Activated naive CD4-positive, alpha-beta T cell treated with anti-CD3 and anti-CD28 coated beads, Interleukin-2, amount 50 U/mL, for 72 hours (primary cell): ENCODE measurements around the gene USO1. TPM values are rescaled to one million over a fixed set of nuclear protein-coding genes. Genes with fewer than 3 reads are reported as not detected.
A peak's percentile ranks its signal among the peaks of the same experiment; 100 is the strongest.
"Not testable (repeated sequence)": the region's sequence is repeated elsewhere in the genome, so short reads cannot be mapped to it uniquely, and the experiment has no call there.

Experiments used
- ATAC-seq, 2 donors: fragments of 150-1000 bp; cut with Tn5 transposase; 2 replicates each; pipeline ENCODE4 v1.10.0; 2021; ENCODE audit warnings: mild to moderate bottlenecking in 2 of 2, moderate library complexity in 2 of 2
- DNase-seq, 2 donors: peaks; one replicate each; pipeline ENCODE4 v3.0.0; 2021 to 2022; ENCODE audit warnings: low spot score in 2 of 2
- H3K27ac Mint-ChIP-seq, 2 donors: one replicate each; pipeline ENCODE4 v1.8.0; 2022; ENCODE audit warnings: mild to moderate bottlenecking in 2 of 2, mixed read lengths in 2 of 2
- H3K36me3 Mint-ChIP-seq, 2 donors: one replicate each; pipeline ENCODE4 v1.8.0; 2022; ENCODE audit warnings: mixed read lengths in 2 of 2
- H3K9me3 Mint-ChIP-seq, 2 donors: one replicate each; pipeline ENCODE4 v1.8.0; 2022; ENCODE audit warnings: mixed read lengths in 2 of 2
- total RNA-seq, 2 donors: library from RNA; stranded (reverse); gene quantifications; one replicate each; pipeline ENCODE4 v1.2.3, GENCODE V29; 2022

The USO1 gene
- total RNA-seq, 2 donors from 2014 or later: 44.7 to 50.6 TPM

GRCh38 chr4:75702919-75703411 is 21.4 kb upstream of the USO1 start:
- no peak for ATAC-seq
- no peak overlapping the region for H3K27ac Mint-ChIP-seq
- H3K9me3 Mint-ChIP-seq: no peaks in the 10 kb centered on the region
- no peak for DNase-seq
- H3K36me3 Mint-ChIP-seq: no peaks in the 10 kb centered on the region

GRCh38 chr4:75705198-75705977 is 19.0 kb upstream of the USO1 start:
- no peak for DNase-seq
- H3K27ac Mint-ChIP-seq: no peak overlapping the region
- ATAC-seq: no peak
- H3K36me3 Mint-ChIP-seq: no peaks in the 10 kb centered on the region
- no peaks in the 10 kb centered on the region for H3K9me3 Mint-ChIP-seq

GRCh38 chr4:75708218-75708691 is 16.1 kb upstream of the USO1 start:
- Mint-ChIP-seq H3K9me3 (no peaks in the 10 kb centered on the region), H3K36me3 (no peaks in the 10 kb centered on the region), H3K27ac (peak overlapping the region in 1 of 2 donors; percentile 44)
- ATAC-seq: peak; percentile 44 to 78
- peak in 1 of 2 donors; percentile 29 for DNase-seq

DNA sequence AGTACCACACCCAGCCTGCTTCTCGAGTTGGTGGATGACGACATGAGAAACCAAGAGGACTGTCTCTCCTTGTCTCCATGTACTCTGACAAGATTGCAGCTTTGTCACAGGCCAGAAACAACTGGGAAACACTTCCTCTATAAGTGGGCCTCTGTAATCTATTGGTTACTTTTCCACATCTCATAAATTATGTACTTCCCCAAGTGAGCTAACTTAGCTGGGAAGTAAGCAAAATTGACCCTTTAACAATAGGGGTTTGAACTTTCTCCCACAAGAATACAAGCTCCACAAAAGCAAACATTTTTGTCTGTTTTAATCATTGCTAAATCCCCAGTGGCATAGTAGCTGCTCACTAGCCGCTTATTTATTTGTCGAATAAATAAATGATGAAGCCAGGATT is 14.1 kb upstream of the USO1 start:
- H3K27ac Mint-ChIP-seq: no peak overlapping the region
- DNase-seq (no peak), ATAC-seq (no peak)
- H3K9me3 Mint-ChIP-seq: no peaks in the 10 kb centered on the region
- no peaks in the 10 kb centered on the region for H3K36me3 Mint-ChIP-seq

GRCh38 chr4:75714011-75714410 is 10.4 kb upstream of the USO1 start:
- no peak overlapping the region for H3K27ac Mint-ChIP-seq
- H3K36me3 Mint-ChIP-seq: no peaks in the 10 kb centered on the region
- DNase-seq (no peak), ATAC-seq (no peak)
- H3K9me3 Mint-ChIP-seq: no peaks in the 10 kb centered on the region

DNA sequence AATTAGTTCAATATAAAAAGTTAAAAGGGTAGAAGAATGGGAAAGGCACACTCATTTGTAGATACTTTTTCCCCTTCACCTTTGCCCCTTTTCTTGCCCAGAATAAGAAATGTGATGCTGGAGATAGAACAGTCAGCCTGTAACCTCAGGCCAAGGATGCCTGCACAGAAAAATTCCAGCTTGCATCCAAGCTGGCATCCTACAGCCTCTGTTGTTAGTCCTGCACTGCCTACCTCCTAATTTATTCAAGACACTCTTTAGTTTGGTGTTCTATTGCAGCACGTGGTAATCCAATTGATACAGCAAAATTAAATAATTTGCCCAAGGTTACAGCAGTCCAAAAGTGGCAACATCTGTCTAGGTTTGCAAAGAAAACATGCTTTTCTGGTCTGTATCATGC is 9.7 kb upstream of the USO1 start:
- H3K36me3 Mint-ChIP-seq: no peaks in the 10 kb centered on the region
- H3K9me3 Mint-ChIP-seq: no peaks in the 10 kb centered on the region
- no peak overlapping the region for H3K27ac Mint-ChIP-seq
- no peak for DNase-seq
- no peak for ATAC-seq

DNA sequence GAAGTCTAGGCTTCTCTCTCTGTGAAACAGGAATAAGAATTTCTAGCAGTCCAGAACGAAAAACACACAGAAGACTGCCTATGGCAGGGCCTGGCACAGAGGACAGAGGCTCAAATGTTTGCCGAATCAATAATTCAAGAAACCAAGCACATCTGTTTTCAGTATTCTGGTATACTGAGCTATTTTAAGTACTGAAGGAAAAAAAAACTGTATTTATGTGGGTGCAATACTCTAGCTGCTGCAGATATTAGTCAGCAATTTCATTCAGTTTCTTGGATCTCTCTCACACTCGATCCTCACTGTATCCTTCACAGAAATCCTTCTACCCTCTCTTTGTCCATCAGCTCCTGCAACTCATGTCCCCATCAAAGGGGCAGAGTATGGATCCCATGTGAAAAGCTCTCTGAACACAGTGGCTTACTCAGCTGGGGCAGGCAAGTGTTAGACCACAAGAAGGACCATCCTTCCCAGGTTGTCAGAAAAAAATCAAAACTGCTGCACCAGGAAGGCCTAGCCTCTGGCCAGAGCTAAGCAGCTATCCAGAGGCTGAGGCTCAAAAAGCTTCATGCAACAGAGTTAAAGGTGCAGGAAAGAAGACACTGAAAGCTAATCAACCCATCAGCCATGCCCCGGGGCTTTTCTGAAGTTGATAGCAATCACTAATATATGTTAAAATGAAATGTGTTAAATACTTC is 9.1 kb upstream of the USO1 start:
- Mint-ChIP-seq H3K27ac (peak overlapping the region in 1 of 2 donors; percentile 22), H3K9me3 (no peaks in the 10 kb centered on the region), H3K36me3 (no peaks in the 10 kb centered on the region)
- peak in 1 of 2 donors; percentile 32 for ATAC-seq
- no peak for DNase-seq

- DNase-seq, H3K9me3 Mint-ChIP-seq, H3K36me3 Mint-ChIP-seq, ATAC-seq: not testable (repeated sequence)
- H3K27ac Mint-ChIP-seq: peak overlapping the region in 1 of 2 donors; percentile 17
Observed at GRCh38 chr4:75716054-75716453, 8.3 kb upstream of the USO1 start.

- no peaks in the 10 kb centered on the region for H3K9me3 Mint-ChIP-seq
- DNase-seq (no peak), ATAC-seq (no peak)
- H3K36me3 Mint-ChIP-seq: no peaks in the 10 kb centered on the region
- no peak overlapping the region for H3K27ac Mint-ChIP-seq
Observed at GRCh38 chr4:75717408-75717807, 7.0 kb upstream of the USO1 start.

DNA sequence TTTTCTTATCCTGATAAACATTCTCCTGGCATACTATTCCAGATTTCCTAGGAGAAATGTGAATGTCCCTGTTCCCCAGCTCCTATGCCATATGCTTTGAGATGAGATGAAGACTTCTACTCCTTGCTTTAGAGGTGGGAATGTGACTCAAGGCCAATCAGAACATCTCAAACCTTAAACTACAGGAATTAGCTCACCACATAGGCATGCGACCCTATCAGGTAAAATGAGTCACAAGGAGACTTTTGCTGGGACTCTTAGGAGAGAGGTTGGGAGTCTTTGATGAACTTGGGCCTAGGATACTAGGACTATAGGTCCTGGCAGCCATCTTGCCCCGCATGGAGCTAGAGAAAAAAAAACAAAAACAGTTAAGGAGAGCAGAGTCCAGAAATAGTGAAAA is 5.8 kb upstream of the USO1 start:
- ATAC-seq: no peak
- Mint-ChIP-seq H3K36me3 (no peaks in the 10 kb centered on the region), H3K9me3 (no peaks in the 10 kb centered on the region), H3K27ac (peak overlapping the region in 1 of 2 donors; percentile 63)
- DNase-seq: no peak

DNA sequence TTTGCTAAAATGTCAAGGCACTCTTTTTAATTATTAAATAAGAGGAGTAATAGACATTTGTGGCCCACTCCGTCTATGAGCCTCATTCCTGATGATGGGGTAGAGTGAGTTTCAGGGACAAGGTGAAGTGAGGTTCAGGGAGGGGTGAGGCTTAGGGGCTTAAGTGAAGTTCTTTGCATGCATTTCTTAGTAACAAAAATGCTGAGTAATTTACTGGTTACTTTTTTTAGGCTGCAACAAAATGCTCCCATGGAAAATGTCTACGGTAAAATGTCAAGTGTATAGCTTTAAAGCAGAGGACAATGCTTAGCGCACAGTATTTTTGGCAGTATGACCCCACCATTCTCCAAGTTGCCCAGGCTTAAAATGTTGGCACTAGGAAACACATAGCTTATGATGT is 2.0 kb upstream of the USO1 start:
- ATAC-seq: no peak
- H3K9me3 Mint-ChIP-seq: no peaks in the 10 kb centered on the region

DNA sequence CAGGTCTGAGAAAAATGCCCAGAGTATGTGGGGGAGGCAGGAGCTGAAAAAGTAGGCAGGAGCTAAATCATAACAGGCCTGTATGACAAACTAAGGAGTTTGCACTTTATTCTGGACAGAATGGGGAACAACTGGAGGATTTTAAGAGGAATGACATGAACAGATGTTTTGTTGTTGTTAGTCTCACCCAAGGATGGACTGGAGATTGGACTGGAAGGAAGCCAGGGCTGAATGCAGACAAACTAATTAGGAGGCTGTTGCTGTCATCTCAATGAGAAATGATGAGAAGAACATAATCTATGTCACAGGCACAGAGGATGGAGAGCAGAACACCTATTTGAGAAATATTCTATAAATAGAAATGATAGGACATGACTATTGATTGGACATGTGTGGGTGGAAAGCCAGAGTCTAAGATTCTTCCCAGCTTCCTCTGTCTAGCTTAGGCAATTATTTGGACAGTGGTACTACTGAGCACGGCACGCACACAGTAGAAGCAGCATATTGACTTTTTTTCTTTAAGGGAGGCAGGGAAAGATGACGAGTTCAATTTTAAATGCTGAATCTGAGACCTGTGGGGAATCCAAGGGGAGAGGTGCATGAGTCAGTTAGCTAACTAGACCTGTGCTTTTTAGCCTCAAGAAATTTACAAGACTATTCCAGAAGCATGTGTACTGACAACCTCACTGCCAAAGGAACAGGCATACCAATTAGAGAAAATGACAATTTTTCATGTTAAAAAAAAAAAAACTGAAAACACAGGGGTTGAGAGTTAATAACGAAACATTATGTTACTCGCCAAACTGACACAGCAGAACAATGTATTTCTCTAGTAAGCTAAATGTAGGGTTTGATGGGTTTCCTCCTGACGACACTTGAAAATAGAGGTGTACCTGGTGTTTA is 963 bp upstream of the USO1 start:
- DNase-seq (no peak), ATAC-seq (peak in 1 of 2 donors; percentile 18)
- Mint-ChIP-seq H3K36me3 (peaks cover 10 to 15% of the 10 kb centered on the region in 2 donors), H3K27ac (peak overlapping the region; percentile 99), H3K9me3 (no peaks in the 10 kb centered on the region)

More for the DNA sequence above, 2.0 kb upstream of the USO1 start:
- Mint-ChIP-seq H3K36me3 (peaks cover 10 to 15% of the 10 kb centered on the region in 2 donors), H3K27ac (no peak overlapping the region)
- no peak for DNase-seq

- Mint-ChIP-seq H3K9me3 (no peaks in the 10 kb centered on the region), H3K27ac (peak overlapping the region; percentile 99), H3K36me3 (peaks cover 10 to 22% of the 10 kb centered on the region in 2 donors)
- DNase-seq (peak; percentile 60 to 77), ATAC-seq (peak; percentile 48 to 64)
Observed at GRCh38 chr4:75724867-75725724, 719 bp downstream of the USO1 start.

GRCh38 chr4:75725942-75726538 is 1.7 kb downstream of the USO1 start:
- H3K36me3 Mint-ChIP-seq: peaks cover 10 to 22% of the 10 kb centered on the region in 2 donors
- not testable (repeated sequence) for H3K9me3 Mint-ChIP-seq, DNase-seq, ATAC-seq
- peak overlapping the region; percentile 99 for H3K27ac Mint-ChIP-seq

- peak overlapping the region in 1 of 2 donors; percentile 99 for H3K27ac Mint-ChIP-seq
- H3K9me3 Mint-ChIP-seq: no peaks in the 10 kb centered on the region
- no peak for ATAC-seq
- H3K36me3 Mint-ChIP-seq: peaks cover 10 to 22% of the 10 kb centered on the region in 2 donors
- DNase-seq: no peak
Observed at GRCh38 chr4:75726577-75726976, 2.2 kb downstream of the USO1 start.
